ENCODE results near the gene UNC5B.
"Not testable (repeated sequence)": the region's sequence is repeated elsewhere in the genome, so short reads cannot be mapped to it uniquely, and the experiment has no call there.

The UNC5B gene

DNA sequence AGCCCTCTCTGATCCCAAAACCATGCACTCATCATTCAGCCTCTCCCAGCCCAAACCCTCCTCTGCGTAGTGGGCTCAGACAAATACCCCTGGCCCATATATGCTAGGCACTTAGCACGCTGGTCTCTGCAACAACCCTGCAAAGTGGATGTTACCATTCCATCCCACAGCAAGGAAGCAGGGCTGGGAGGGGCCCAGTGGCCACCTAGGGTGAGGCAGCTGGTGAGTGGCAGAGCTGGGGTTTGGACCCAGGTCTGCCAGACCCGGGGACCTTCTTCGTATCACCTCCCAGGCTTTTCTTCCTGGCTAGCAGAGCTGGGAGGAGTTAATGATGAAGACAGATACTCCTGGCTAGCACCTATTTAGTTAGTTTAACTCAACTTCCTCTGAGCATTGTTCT lies 73.6 kb downstream of the UNC5B start:
- no peak for DNase-seq

DNA sequence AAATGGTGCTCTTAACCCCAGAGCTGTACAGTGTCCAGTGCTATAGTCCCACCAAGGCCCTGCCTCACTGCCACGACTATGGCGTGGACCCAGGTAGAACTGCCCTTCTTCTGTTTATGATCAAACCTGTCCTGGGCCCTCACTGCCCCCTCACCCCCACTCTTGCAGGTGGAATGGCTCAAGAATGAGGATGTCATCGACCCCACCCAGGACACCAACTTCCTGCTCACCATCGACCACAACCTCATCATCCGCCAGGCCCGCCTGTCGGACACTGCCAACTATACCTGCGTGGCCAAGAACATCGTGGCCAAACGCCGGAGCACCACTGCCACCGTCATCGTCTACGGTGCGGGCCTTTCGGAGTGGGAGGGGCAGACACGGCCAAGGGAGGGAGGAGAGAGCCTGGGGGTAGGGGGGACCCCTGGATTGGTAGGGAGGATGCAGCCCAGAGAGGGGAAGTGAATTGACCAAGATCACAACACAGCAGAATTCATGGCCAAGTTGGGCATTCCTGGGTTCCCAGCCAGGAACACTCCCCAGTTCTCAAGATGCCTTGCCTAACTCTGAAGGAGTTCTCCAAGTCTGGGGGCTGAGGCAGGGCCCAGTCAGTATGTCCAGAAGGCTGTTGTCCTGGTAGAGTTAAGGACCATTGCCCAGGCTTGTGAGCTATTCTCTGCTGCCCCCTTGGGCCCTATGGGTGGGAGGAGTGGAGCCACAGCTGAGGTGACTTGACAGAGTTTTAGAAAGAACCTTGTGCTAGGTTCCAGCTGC lies 74.3 kb downstream of the UNC5B start:
- DNase-seq, result no peak

DNA sequence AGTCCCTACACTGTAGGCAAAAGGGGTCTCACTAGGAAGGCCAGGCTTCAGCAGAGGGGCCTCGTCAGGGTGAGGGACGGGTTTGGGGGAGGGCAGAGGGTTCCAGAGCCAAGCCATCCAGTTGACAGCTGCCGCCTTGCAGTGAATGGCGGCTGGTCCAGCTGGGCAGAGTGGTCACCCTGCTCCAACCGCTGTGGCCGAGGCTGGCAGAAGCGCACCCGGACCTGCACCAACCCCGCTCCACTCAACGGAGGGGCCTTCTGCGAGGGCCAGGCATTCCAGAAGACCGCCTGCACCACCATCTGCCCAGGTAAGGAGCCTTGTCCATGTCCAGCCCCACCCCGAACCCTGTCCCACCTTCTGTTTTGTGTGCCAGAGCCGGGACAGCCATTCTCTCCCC lies 75.1 kb downstream of the UNC5B start:
- DNase-seq, result no peak

DNA sequence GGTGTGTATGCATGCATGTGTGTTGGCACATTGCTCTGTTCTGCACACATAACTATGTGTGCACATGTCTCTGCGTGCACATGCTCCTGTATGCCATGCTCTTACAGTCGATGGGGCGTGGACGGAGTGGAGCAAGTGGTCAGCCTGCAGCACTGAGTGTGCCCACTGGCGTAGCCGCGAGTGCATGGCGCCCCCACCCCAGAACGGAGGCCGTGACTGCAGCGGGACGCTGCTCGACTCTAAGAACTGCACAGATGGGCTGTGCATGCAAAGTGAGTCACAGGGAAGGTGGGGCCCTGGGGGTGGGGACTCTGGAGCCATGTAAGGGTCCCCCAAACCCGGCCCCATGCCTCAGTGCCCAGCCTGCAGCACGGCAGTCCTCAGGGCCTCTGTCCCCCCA lies 76.1 kb downstream of the UNC5B start:
- DNase-seq, result no peak

DNA sequence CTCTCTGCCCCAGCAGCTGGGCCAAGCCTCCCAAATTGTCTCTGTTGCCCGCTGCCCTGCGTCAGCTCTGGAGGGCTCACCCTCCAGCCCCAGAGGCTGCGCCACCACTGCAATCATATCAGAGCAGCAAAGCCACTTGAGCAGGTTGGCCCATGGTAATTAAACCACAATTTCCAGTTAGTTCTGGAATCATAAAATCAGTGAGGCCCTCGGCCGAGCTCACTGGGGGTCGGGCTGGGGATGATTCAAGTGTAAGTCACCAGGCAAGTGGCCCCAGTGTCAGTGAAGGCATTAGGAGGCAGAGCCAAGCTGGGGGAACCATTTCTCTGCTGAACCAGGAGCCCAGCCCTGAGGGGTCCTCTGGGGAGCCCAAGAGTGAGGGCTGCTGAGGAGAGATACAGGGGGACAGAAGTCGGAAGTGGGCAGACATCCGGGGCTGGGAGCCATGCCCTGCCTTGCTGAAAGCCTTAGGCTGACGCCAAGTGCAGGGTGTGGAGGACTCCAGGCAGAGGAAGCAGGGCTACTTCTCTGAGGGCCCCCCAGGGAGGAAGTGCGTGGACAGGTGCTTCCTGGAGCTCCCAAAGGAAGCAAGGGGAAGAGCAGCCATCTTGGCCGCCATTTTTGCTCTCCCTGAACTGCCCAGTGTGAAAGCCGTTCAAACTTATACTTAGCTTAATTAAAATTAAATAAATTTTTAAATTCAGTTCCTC lies 77.2 kb downstream of the UNC5B start:
- DNase-seq, result no peak

DNA sequence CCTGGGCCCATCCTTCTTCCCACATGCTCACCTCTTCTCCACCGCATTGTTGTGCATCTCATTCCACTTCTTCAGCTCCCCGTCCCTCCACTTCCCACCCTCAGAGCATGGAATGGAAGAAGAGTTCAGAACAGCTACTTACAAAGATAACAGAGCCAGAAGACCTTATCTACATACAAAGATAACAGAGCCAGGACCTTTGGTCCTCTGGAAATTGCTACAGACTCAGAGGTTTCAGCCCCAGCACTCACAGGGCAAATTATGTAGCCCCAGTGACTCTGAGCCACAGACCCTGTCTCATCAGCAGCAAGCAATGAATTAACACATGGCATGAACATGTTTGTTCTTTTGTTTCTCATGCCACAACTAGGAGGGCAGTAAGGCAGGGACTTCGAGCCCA lies 78.0 kb downstream of the UNC5B start:
- no peak for DNase-seq

DNA sequence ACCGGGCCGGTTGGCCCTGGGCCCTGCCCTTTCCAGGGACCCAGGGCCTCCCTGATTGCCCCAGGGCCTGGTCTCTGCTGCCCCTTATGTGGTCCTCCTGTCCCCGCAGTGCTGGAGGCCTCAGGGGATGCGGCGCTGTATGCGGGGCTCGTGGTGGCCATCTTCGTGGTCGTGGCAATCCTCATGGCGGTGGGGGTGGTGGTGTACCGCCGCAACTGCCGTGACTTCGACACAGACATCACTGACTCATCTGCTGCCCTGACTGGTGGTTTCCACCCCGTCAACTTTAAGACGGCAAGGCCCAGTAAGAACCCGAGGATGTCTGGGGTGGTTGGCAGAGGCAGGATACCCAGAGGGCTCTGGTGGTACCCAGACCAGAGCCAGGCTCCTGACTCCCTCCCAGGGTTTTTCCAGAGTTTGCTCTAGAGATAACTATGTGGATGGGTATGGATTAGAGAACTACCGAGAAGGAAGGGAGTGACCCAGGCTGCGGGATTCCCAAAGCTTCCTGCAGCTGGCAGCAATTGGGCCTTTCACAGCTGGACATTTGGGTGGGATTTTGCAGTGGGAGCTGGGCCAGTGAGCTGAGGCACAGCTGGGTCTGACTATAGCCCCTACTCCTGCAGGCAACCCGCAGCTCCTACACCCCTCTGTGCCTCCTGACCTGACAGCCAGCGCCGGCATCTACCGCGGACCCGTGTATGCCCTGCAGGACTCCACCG lies 78.6 kb downstream of the UNC5B start:
- DNase-seq, result no peak

DNA sequence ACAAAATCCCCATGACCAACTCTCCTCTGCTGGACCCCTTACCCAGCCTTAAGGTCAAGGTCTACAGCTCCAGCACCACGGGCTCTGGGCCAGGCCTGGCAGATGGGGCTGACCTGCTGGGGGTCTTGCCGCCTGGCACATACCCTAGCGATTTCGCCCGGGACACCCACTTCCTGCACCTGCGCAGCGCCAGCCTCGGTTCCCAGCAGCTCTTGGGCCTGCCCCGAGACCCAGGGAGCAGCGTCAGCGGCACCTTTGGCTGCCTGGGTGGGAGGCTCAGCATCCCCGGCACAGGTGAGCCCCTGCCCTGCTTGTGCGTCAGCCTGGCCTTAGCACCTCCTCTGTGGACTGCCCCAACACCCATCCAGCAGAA lies 79.1 kb downstream of the UNC5B start:
- no peak for DNase-seq

DNA sequence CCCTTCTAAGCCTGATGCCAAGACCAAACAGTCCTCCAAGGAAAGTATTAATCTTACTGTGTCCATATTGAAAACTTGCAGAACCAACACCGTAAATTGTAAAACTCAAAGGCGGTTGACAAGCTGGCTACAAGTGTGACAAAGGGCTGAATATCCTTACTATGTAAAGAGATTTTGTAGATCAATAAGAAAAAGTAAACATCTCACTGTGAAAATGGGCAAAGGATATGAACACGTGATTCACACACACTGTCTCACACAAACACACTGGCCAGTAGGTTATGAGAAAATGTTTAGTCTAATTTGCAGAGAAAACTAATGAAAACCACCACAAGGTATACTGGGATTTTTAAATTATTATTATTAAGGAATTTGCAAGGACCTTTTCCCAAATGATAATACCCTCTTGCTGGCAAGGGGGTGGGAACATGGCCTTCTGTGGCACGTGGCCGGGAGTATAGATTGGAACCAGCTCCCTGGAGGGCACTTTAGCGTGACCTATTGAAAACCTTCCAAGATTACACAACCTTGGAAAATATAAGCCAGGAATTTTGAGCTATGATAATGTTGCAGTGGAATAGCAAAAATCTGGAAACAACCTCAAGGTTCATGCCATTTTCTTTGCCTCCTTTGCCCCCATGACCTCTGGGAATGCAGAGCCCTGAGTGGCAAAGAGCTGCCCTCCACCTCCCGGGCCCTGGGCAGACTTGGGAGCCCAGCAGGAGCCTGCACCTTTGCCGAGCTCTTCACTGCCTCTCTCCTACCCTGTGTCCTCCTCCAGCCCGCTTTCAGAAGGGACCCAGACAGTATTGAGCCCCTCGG lies 80.5 kb downstream of the UNC5B start:
- no peak for DNase-seq

DNA sequence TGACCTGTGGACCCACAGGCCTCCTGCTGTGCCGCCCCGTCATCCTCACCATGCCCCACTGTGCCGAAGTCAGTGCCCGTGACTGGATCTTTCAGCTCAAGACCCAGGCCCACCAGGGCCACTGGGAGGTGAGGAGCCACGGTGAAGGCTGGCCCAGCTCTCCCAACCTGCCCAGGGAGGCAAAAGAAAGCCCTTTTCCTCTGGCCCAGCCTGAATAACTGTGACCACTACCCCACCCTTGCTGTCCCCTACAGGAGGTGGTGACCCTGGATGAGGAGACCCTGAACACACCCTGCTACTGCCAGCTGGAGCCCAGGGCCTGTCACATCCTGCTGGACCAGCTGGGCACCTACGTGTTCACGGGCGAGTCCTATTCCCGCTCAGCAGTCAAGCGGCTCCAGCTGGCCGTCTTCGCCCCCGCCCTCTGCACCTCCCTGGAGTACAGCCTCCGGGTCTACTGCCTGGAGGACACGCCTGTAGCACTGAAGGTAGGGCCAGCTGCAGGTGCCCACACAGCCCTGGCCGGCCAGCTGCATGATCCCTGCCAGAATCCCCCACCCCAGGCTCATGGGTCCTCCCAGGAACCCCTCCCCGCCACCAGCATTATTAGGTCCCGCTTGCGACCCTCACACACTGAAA lies 81.2 kb downstream of the UNC5B start:
- no peak for DNase-seq

DNA sequence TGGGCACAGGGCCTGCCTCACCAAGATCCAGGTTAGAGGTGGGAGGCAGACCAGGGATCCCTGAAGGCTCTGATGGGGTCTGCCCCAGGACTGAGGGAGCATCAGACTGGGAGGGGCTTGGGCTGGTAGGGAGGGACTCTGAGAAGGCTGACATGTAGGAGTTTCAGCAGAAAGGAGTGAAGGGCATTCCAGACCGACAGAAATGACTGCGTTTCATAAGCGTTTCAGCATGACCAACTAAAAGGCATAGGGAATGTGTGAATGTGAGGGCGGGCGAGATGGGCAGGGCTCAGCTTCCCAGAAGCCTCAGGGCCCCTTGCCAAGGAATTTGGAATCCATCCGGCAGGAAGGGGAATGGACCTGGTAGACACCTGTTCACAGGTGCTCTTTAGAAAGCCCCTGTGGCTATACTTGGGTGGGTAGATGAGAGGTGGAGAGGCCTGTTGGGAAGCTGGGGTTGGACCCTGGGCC lies 81.8 kb downstream of the UNC5B start:
- no peak for DNase-seq

DNA sequence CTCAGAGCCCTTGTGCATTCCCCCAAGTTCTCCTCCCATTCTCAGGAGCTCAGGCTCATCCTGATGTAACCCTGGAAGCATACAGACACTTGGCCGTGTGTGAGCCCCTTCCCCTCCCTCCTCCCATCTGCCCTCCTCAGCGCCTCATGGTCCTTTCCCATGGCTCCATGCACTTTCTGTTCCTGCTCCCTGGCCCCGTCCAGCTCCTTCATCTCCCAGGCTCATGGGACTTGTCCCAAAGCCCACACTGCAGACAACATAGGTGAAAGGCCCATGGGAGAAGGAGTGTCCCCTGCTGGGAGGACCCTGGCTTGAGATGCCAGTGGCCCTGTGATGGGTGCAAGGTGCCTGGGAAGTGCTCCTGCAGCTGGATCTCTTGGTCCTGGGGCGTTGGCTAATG lies 82.5 kb downstream of the UNC5B start:
- no peak for DNase-seq

DNA sequence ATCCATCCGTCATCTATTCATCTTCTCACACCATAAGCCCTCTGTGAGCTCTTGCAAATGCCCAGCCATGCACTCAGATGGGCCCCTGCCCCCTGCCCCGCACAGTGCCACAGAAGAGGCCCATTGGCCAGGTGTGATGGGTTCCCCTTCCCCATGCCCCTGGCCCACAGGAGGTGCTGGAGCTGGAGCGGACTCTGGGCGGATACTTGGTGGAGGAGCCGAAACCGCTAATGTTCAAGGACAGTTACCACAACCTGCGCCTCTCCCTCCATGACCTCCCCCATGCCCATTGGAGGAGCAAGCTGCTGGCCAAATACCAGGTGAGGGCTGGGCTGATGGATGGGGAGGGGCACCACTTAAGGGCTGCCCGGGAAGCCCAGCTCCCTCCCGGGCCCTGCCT lies 83.3 kb downstream of the UNC5B start:
- DNase-seq, result no peak

DNA sequence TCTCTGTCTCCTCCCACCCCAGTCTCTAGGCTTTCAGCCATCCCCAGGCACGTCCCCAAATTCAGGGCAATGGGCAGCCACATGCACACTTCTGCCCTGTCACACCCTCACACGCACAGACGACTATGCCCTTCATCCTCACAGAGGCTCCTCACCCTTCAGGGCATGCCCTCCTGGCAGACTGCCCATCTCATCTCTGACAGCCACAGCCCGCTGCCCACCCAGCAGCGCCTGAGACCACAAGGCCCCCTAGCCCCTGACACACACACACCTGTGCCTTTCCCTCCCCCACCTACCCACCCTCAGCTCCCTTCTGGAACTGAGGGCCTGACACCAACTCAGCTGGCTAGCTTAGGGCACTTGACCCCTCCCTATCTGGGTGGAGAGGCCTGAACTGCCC lies 83.7 kb downstream of the UNC5B start:
- DNase-seq, result no peak

DNA sequence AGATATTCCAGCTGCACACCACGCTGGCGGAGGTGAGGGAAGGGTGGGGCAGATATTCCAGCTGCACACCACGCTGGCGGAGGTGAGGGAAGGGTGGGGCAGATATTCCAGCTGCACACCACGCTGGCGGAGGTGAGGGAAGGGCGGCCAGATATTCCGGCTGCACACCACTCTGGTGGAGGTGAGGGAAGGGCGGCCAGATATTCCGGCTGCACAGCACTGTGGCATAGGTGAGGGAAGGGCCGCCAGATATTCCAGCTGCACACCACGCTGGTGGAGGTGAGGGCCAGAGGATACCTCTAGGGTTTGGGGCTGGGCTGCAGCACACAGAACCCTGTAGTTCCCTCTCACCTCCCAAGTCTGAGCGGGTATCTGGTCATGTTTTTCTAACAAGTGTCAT lies 84.4 kb downstream of the UNC5B start:
- not testable (repeated sequence) for DNase-seq

DNA sequence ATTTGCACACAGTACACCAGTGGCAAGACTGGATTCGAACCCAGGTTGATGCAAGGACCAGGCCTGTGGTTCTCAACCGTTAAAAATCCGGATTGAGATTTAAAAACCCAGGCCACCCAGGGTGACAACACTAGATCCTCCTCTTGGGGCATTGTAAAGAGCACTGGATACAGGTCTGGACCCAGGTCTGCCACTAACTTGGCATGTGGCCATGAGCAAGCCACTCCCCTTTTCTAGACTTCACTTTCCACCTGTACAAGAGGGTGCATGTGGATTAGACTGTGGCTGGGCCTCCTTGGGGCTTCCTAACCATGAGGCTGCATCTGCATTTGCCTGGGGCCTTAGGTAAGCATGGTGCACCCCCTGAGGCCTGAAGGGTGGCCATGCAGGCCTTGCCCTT lies 85.0 kb downstream of the UNC5B start:
- DNase-seq, result no peak

DNA sequence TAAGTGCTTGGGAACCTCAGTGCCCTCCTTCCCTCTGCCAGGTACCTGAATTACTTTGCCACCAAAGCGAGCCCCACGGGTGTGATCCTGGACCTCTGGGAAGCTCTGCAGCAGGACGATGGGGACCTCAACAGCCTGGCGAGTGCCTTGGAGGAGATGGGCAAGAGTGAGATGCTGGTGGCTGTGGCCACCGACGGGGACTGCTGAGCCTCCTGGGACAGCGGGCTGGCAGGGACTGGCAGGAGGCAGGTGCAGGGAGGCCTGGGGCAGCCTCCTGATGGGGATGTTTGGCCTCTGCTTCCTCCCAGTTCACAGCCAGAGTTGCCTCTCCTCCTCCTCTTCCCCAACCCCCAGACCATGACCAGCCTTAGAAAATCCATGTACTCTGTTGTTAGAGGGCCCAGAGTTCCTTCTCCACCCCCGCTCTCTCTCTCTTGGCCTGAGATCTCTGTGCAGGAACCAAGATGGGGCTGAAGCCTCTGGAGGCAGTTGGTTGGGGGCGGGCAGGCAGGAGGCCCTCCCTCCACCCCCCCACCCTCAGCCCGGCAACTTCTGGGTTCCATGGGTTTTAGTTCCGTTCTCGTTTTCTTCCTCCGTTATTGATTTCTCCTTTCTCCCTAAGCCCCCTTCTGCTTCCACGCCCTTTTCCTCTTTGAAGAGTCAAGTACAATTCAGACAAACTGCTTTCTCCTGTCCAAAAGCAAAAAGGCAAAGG lies 86.9 kb downstream of the UNC5B start:
- no peak for DNase-seq

DNA sequence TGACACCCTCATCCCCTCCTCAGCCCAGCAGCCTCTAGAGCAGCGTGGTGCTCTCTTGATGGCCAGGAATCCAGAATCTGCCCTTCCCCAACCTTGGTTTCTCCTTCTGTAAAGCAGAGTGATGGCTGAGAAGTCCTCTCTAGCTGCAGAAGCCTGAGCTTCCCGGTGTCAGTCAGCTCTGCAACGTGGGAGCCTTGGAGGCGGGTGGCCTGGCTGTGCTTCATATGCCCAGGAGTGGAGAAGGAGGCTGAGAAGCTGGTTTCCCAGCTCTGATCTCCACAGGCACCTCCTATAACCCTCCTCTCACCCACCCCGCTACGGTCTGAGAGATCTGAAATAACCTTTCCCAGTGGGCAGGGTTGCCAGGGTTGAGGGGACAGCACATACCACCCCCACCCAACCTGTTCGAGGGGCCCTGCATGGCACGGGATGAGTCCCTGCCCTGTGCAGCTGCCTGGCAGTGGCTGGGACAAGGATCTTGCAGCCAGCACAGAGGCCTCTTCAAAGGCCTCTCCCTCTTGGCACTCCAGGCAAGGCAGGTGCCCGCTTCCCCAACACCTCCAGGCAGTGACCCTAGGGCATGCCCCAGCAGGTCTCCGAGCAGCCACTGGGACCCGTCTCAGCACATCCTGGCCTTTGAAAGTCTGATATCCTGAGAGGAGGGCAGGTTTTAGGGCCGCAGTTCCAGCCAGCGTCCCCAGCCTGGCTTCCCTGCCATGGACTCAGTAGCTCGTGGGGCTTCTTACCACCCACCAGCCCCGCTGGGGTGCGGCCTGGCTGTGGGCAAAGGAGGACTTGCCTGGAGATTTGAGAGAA lies 88.4 kb downstream of the UNC5B start:
- no peak for DNase-seq

DNA sequence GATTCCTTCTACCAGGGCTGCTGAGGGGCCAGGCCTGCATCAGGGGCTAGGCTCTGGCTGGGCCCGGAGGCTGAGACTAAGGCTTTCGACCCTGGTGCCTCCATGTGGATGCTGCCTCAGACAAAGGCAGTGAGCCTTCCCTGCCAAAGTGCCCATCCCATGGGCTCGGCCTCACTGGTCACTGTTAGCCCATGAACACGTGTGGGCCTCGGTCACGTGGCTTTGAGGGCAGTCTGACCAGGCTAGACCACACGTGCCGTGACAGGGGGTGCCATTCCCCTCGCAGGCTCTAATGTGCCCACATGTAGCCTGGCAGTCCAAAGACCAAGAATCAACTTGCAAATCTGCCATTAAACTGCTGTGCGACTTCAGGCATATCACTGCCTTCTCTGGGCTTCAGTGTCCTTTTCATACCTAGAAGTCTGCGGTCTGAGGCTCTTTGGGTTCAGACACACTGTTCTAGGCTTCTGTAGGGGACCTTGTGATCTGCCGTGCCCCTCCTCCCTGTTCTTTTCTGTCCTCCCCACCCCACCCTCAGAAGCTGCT lies 89.1 kb downstream of the UNC5B start:
- no peak for DNase-seq

DNA sequence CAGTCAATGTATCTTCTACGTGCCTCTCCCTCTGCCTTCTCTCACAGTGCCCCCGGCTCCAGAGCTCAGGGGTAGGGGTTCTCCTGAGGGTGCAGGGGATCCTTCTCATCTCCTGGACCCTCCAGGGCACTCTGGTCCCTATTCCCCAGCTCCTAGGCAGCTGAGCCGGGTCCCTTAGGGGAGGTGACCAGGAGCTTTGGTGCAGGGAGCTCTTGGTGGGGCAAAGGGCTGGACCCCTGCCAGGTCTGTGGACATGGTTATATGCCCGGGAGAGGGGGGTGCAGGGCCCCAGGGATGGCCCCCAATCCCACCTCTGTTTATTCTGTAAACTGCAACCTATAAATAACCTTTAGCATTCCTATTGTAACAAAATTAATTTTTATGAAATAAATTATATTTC lies 90.1 kb downstream of the UNC5B start:
- DNase-seq, result no peak
